SK-N-SH (cell line): ENCODE measurements around the gene HDAC4. TPM values are rescaled to one million over a fixed set of nuclear protein-coding genes. Genes with fewer than 3 reads are reported as not detected.

Source experiments
- CTCF ChIA-PET: fragments of 300-600, 350-600 bp; formaldehyde crosslinking; extraction: SDS; loops from one replicate; lab custom pipeline; 2021; lab: Yijun Ruan, JAX
- POLR2A ChIA-PET: fragments of 350-600 bp; sonication (Branson Sonifier 250); formaldehyde crosslinking; extraction: SDS; loops from one replicate; lab custom pipeline; 2020; ENCODE audit warnings: antibody characterized with exemption, inconsistent platforms; lab: Yijun Ruan, JAX
- DNase-seq: peaks from one replicate; pipeline ENCODE4 v3.0.0; 2012
- H2AFZ ChIP-seq: fragments of 200-600 bp; sonication (generic); 2 replicates; pipeline ENCODE4 v1.8.1; 2016; ENCODE audit warnings: antibody characterized with exemption, mild to moderate bottlenecking, low read depth
- H3F3A ChIP-seq: fragments of 200-600 bp; sonication (generic); replicated peaks from 2 replicates; pipeline ENCODE3; 2016; ENCODE audit warnings: antibody characterized with exemption, mild to moderate bottlenecking; ENCODE audit not compliant: insufficient read depth
- H3K27ac ChIP-seq, 2 experiments: fragments of 200-500 bp in 1 of 2; fragments of 200-600 bp in 1 of 2; sonication (Bioruptor generic) in 1 of 2; sonication (generic), shearing (Covaris generic) in 1 of 2; 2 replicates each; pipeline versions ENCODE4 v1.5.1 to v1.6.1; 2014 to 2016; ENCODE audit warnings: low read depth in 2 of 2, inconsistent platforms in 1 of 2, low read length in 1 of 2, mild to moderate bottlenecking in 1 of 2, mixed read lengths in 1 of 2
- H3K27me3 ChIP-seq: fragments of 200-600 bp; sonication (generic), shearing (Covaris generic); 2 replicates; pipeline ENCODE4 v1.6.1; 2016; ENCODE audit warnings: mixed run types; ENCODE audit not compliant: insufficient read depth
- H3K36me3 ChIP-seq, 2 experiments: fragments of 200-500 bp in 1 of 2; fragments of 200-600 bp in 1 of 2; sonication (Bioruptor generic) in 1 of 2; sonication (generic) in 1 of 2; replicated peaks in 1 of 2; 2 replicates each; pipeline versions ENCODE3 to v1.5.1; 2014 to 2016; ENCODE audit warnings: low read length in 1 of 2, mild to moderate bottlenecking in 1 of 2; ENCODE audit not compliant: insufficient read depth in 2 of 2, control insufficient read depth in 1 of 2
- H3K4me1 ChIP-seq, 2 experiments: fragments of 200-500 bp in 1 of 2; fragments of 200-600 bp in 1 of 2; sonication (Bioruptor generic) in 1 of 2; sonication (generic), shearing (Covaris generic) in 1 of 2; 2 replicates each; pipeline versions ENCODE4 v1.5.1 to v1.6.1; 2014 to 2016; ENCODE audit warnings: low read depth in 1 of 2, low read length in 1 of 2, mixed run types in 1 of 2; ENCODE audit not compliant: insufficient read depth in 2 of 2, control insufficient read depth in 1 of 2
- H3K4me2 ChIP-seq: fragments of 200-600 bp; sonication (generic), shearing (Covaris generic); 2 replicates; pipeline ENCODE4 v1.6.1; 2017; ENCODE audit warnings: mixed run types
- H3K4me3 ChIP-seq, 2 experiments: fragments of 200-500 bp in 1 of 2; fragments of 200-600 bp in 1 of 2; sonication (Bioruptor generic) in 1 of 2; sonication (generic), shearing (Covaris generic) in 1 of 2; 2 replicates each; pipeline versions ENCODE4 v1.5.1 to v1.8.1; 2014 to 2016; ENCODE audit warnings: low read depth in 2 of 2, inconsistent platforms in 1 of 2, low read length in 1 of 2, mild to moderate bottlenecking in 1 of 2, mixed read lengths in 1 of 2, moderate library complexity in 1 of 2
- H3K79me2 ChIP-seq: fragments of 200-600 bp; sonication (generic); 2 replicates; pipeline ENCODE4 v1.8.1; 2017; ENCODE audit warnings: mild to moderate bottlenecking; ENCODE audit not compliant: insufficient read depth
- H3K9ac ChIP-seq: fragments of 200-600 bp; sonication (generic); 2 replicates; pipeline ENCODE4 v1.6.1; 2017; ENCODE audit warnings: mixed run types
- H3K9me2 ChIP-seq: fragments of 200-600 bp; sonication (generic); 2 replicates; pipeline ENCODE4 v1.6.1; 2017; ENCODE audit warnings: mixed run types
- H3K9me3 ChIP-seq: fragments of 200-600 bp; sonication (generic); 2 replicates; pipeline ENCODE4 v1.6.1; 2017; ENCODE audit warnings: mixed run types, mild to moderate bottlenecking, moderate library complexity
- H4K20me1 ChIP-seq: fragments of 200-600 bp; sonication (generic); 2 replicates; pipeline ENCODE4 v1.6.1; 2017; ENCODE audit warnings: mild to moderate bottlenecking, mixed run types; ENCODE audit not compliant: insufficient read depth
- CTCF ChIP-seq: fragments of 200-600 bp; sonication (generic); IDR thresholded peaks from 2 replicates; pipeline ENCODE4 v1.6.1; 2017; ENCODE audit warnings: antibody characterized with exemption, mild to moderate bottlenecking, moderate library complexity
- NFIC ChIP-seq: IDR thresholded peaks from 2 replicates; pipeline ENCODE4 v1.4.0; 2012; ENCODE audit warnings: borderline replicate concordance
- REST ChIP-seq: IDR thresholded peaks from 2 replicates; pipeline ENCODE4 v1.6.1; 2012; ENCODE audit warnings: mild to moderate bottlenecking, low read depth, low read length, moderate library complexity
- RFX5 ChIP-seq: IDR thresholded peaks from 2 replicates; pipeline ENCODE4 v1.6.1; 2012; ENCODE audit warnings: mild to moderate bottlenecking, improper control_type of control experiment, low read length
- WGBS: methylation state at CpG from one replicate; pipeline ENCODE4 v1.1.6; 2017; ENCODE audit warnings: low lambda C conversion rate; 5-methylcytosine and 5-hydroxymethylcytosine counted together
- polyA plus RNA-seq, 3 experiments: library from polyadenylated mRNA; depleted of rRNA; stranded (reverse); fragments of >200 nt; gene quantifications; 2 replicates each; pipeline ENCODE4 v1.2.3, GENCODE V29; 2012

Gene HDAC4
- polyA plus RNA-seq, 1 of the 3 experiments (the other 2 are of a cell fraction) = 5.5 TPM

GRCh38 chr2:239265681-239266433, 135.0 kb downstream of the HDAC4 start:
- Histone ChIP-seq H3F3A (no peaks in the 10 kb centered on the region), H3K9me2 (no peaks in the 10 kb centered on the region), H3K9me3 (no peaks in the 10 kb centered on the region), H3K79me2 (peaks cover 20% of the 10 kb centered on the region; the same call in 1 of the 2 replicates), H2AFZ (no peak overlapping the region), H3K27me3 (no peaks in the 10 kb centered on the region), H3K4me2 (no peak overlapping the region), H4K20me1 (no peaks in the 10 kb centered on the region), H3K9ac (no peak overlapping the region), H3K4me3 (no peak overlapping the region), H3K4me1 (peaks cover 29 to 81% of the 10 kb centered on the region in 2 experiments; a peak in 2 of 4 replicates), H3K27ac (peak overlapping the region in 1 of 2 experiments; percentile 12; a peak in 1 of 4 replicates), H3K36me3 (no peaks in the 10 kb centered on the region)
- 70% methylated on average over 3 of the region's 14 CpGs for WGBS
- POLR2A ChIA-PET = no interaction called here
- no peak for TF ChIP-seq NFIC
- no peak for TF ChIP-seq RFX5
- no peak for DNase-seq
- CTCF ChIA-PET = interaction anchor here (1.3 kb wide), 1 partner anchor 14 kb away, joined by 4 read pairs; no protein-coding TSS in a partner anchor

GRCh38 chr2:239264838-239265651, 135.8 kb downstream of the HDAC4 start:
- Histone ChIP-seq H3K4me3 (no peak overlapping the region), H3K9ac (no peak overlapping the region), H3K27ac (peak overlapping the region in 1 of 2 experiments; percentile 22; a peak in 1 of 4 replicates), H3K27me3 (no peaks in the 10 kb centered on the region), H3K9me3 (no peaks in the 10 kb centered on the region), H3K79me2 (peaks cover 22% of the 10 kb centered on the region; the same call in 1 of the 2 replicates), H3K4me2 (no peak overlapping the region), H3K4me1 (peaks cover 29 to 83% of the 10 kb centered on the region in 2 experiments; a peak in 2 of 4 replicates), H2AFZ (no peak overlapping the region), H3K9me2 (no peaks in the 10 kb centered on the region), H3K36me3 (no peaks in the 10 kb centered on the region), H3F3A (no peaks in the 10 kb centered on the region), H4K20me1 (no peaks in the 10 kb centered on the region)
- WGBS = 88% methylated on average over 7 of the region's 11 CpGs
- CTCF ChIA-PET = interaction anchor here (0.6 to 1.0 kb wide), 2 partner anchors 17 to 1172 kb away, joined by 3 read pairs; no protein-coding TSS in a partner anchor
- DNase-seq = no peak
- POLR2A ChIA-PET = no interaction called here
- no peak for TF ChIP-seq CTCF
- TF ChIP-seq REST = 0 out of 2 replicates have a peak, but pooled peaks have one; percentile 27
